Loucy (cell line): ENCODE results near the gene ARHGAP24.

Source experiments
- H2AFZ ChIP-seq: fragments of 200-600 bp; sonication (generic); 2 replicates; pipeline ENCODE4 v1.6.0; 2016; ENCODE audit warnings: antibody characterized with exemption, mild to moderate bottlenecking, low read length, moderate library complexity
- H3F3A ChIP-seq: fragments of 200-600 bp; 2 replicates; pipeline ENCODE4 v1.6.0; 2016; ENCODE audit warnings: antibody characterized with exemption, low read depth, mild to moderate bottlenecking
- H3K27me3 ChIP-seq: fragments of 200-600 bp; sonication (generic); 2 replicates; pipeline ENCODE4 v1.6.1; 2014; ENCODE audit warnings: low read length, mild to moderate bottlenecking; ENCODE audit not compliant: insufficient read depth, poor library complexity, severe bottlenecking
- H3K36me3 ChIP-seq: fragments of 200-600 bp; sonication (generic); 2 replicates; pipeline ENCODE4 v1.6.1; 2016; ENCODE audit warnings: low read length; ENCODE audit not compliant: insufficient read depth
- H3K4me1 ChIP-seq: fragments of 200-600 bp; sonication (generic); 2 replicates; pipeline ENCODE4 v1.5.1; 2014; ENCODE audit warnings: low read length, mild to moderate bottlenecking; ENCODE audit not compliant: insufficient read depth, poor library complexity, severe bottlenecking
- H3K4me2 ChIP-seq: fragments of 200-600 bp; sonication (generic); 2 replicates; pipeline ENCODE4 v1.6.0; 2014; ENCODE audit warnings: antibody characterized with exemption, low read length, low read depth, mild to moderate bottlenecking; ENCODE audit not compliant: poor library complexity, severe bottlenecking
- H3K4me3 ChIP-seq: fragments of 200-600 bp; sonication (generic); 2 replicates; pipeline ENCODE4 v1.5.1; 2014; ENCODE audit warnings: low read length, mild to moderate bottlenecking, mixed read lengths; ENCODE audit not compliant: poor library complexity, severe bottlenecking
- H3K79me2 ChIP-seq: fragments of 200-600 bp; sonication (generic); 2 replicates; pipeline ENCODE4 v1.6.1; 2014; ENCODE audit warnings: low read length; ENCODE audit not compliant: insufficient read depth
- H3K9ac ChIP-seq: fragments of 200-600 bp; sonication (generic); 2 replicates; pipeline ENCODE4 v1.6.0; 2014; ENCODE audit warnings: mild to moderate bottlenecking, low read depth, low read length, moderate library complexity; ENCODE audit not compliant: poor library complexity, severe bottlenecking
- H3K9me2 ChIP-seq: fragments of 200-600 bp; sonication (generic); replicated peaks from 2 replicates; pipeline ENCODE4 v1.6.1; 2016; ENCODE audit warnings: low read depth, low read length, mixed read lengths
- H3K9me3 ChIP-seq: fragments of 200-600 bp; sonication (generic); 2 replicates; pipeline ENCODE4 v1.6.1; 2014; ENCODE audit warnings: mild to moderate bottlenecking, antibody characterized with exemption, low read length, low read depth; ENCODE audit not compliant: insufficient read depth
- H4K20me1 ChIP-seq: fragments of 200-600 bp; sonication (generic); 2 replicates; pipeline ENCODE4 v1.6.0; 2014; ENCODE audit warnings: antibody characterized with exemption, low read length, mild to moderate bottlenecking; ENCODE audit not compliant: insufficient read depth, poor library complexity, severe bottlenecking
- EZH2phosphoT487 ChIP-seq: fragments of 200-600 bp; IDR thresholded peaks from 2 replicates; pipeline ENCODE4 v1.6.1; 2018; ENCODE audit warnings: antibody characterized with exemption, mild to moderate bottlenecking, moderate library complexity, borderline replicate concordance
- TF ChIP-seq, protein P1 (sequence below): fragments of 200-600 bp; sonication (generic); conservative IDR thresholded peaks from 2 replicates; pipeline ENCODE4 v1.5.1; 2014; ENCODE audit warnings: mild to moderate bottlenecking, antibody characterized with exemption, low read length

The ARHGAP24 gene

DNA sequence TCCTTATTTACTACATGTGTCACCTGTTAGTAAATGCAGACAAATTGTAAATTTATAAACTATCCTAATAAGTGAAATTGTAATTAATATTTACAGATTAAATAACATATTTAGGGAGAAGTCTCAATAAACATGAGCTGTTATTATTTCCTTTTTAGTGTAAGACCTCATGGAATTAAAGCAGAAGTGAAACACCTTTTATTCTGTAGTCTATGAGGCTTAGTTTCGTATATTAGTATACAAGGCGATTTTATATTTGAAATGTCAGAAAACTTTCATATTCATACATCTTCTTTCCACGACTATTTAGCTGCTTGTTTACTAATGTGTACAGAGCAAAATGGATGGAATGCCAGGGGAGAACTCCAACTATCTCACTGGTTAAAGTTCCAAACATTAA, 414.4 kb downstream of the ARHGAP24 start:
- Histone ChIP-seq H3K9me3 (no peaks in the 10 kb centered on the region), H3K4me3 (no peak overlapping the region), H4K20me1 (no peaks in the 10 kb centered on the region), H3K27me3 (no peaks in the 10 kb centered on the region), H3K9ac (no peak overlapping the region), H3K4me1 (peaks cover 1% of the 10 kb centered on the region), H3K9me2 (no peaks in the 10 kb centered on the region), H3K79me2 (no peaks in the 10 kb centered on the region), H2AFZ (no peak overlapping the region), H3K4me2 (no peak overlapping the region), H3K36me3 (no peaks in the 10 kb centered on the region), H3F3A (no peaks in the 10 kb centered on the region)
- no peak for TF ChIP-seq EZH2phosphoT487
- TF ChIP-seq, protein P1, sequence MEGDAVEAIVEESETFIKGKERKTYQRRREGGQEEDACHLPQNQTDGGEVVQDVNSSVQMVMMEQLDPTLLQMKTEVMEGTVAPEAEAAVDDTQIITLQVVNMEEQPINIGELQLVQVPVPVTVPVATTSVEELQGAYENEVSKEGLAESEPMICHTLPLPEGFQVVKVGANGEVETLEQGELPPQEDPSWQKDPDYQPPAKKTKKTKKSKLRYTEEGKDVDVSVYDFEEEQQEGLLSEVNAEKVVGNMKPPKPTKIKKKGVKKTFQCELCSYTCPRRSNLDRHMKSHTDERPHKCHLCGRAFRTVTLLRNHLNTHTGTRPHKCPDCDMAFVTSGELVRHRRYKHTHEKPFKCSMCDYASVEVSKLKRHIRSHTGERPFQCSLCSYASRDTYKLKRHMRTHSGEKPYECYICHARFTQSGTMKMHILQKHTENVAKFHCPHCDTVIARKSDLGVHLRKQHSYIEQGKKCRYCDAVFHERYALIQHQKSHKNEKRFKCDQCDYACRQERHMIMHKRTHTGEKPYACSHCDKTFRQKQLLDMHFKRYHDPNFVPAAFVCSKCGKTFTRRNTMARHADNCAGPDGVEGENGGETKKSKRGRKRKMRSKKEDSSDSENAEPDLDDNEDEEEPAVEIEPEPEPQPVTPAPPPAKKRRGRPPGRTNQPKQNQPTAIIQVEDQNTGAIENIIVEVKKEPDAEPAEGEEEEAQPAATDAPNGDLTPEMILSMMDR, result no peak

DNA sequence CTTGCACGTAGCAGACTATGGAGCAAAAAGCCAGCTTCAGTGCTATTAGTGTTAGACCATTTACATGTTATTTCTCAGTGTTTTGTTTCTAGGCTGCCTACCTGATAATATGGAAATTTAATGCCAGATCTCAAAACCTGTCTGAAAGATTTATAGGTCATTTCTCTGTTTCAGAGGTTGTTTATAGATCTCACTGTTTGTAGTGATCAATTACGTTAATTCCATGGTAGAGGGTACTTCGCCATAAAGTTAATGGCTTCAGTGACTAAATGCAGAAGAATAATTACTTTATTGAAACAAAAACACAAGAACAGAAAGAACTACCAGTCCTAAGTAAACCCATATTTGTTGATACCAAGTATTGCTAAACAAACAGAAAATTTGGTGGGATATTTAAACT, 420.8 kb downstream of the ARHGAP24 start:
- Histone ChIP-seq H2AFZ (no peak overlapping the region), H3K79me2 (no peaks in the 10 kb centered on the region), H3K9me3 (no peaks in the 10 kb centered on the region), H3F3A (no peaks in the 10 kb centered on the region), H4K20me1 (no peaks in the 10 kb centered on the region), H3K4me1 (peaks cover 5% of the 10 kb centered on the region), H3K4me2 (no peak overlapping the region), H3K27me3 (no peaks in the 10 kb centered on the region), H3K4me3 (no peak overlapping the region), H3K9ac (no peak overlapping the region), H3K9me2 (no peaks in the 10 kb centered on the region), H3K36me3 (no peaks in the 10 kb centered on the region)
- TF ChIP-seq, protein P1, result no peak
- TF ChIP-seq EZH2phosphoT487, result no peak

DNA sequence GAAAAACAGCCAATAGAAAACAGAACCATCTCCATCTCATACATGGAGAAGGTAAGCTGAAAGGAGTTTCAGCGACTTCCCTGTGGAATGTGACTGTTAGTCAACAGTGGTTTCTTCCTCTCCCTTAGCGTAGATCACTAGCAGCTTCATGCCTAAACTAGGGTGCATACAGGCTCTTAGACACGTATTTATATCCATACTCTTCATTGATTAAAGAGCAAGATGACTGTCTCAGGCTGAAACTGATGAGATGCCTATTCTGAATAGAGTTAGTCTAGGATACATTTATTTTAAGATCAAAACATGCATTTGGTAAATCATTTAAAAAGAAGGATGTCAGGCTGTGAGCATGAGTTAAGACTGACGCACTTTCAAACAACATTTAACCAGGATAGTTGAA, 423.3 kb downstream of the ARHGAP24 start:
- Histone ChIP-seq H3K9me3 (no peaks in the 10 kb centered on the region), H3K4me3 (no peak overlapping the region), H3K27me3 (no peaks in the 10 kb centered on the region), H3F3A (no peaks in the 10 kb centered on the region), H2AFZ (no peak overlapping the region), H3K9me2 (no peaks in the 10 kb centered on the region), H3K36me3 (no peaks in the 10 kb centered on the region), H4K20me1 (no peaks in the 10 kb centered on the region), H3K4me2 (no peak overlapping the region), H3K9ac (no peak overlapping the region), H3K4me1 (peaks cover 5% of the 10 kb centered on the region), H3K79me2 (no peaks in the 10 kb centered on the region)
- TF ChIP-seq EZH2phosphoT487, result no peak
- TF ChIP-seq, protein P1, result no peak
